ENCODE results near the gene HJV. TPM values are rescaled to one million over a fixed set of nuclear protein-coding genes. Genes with fewer than 3 reads are reported as not detected.

HJV gene
- total and polyA plus RNA-seq, 5 donors from 2014 or later = not detected

GRCh38 chr1:145988773-145989172, 32.8 kb downstream of the HJV start:
- DNase-seq (peak in 1 of 3 donors; percentile 45), ATAC-seq (ENCODE audit: low read depth in 2 of 2) (peak; percentile 53 to 55)
- Mint-ChIP-seq H3K27me3 (no peaks in the 10 kb centered on the region), H3K4me1 (peaks cover 22 to 81% (median 67%) of the 10 kb centered on the region in 4 donors), H3K27ac (peak overlapping the region; percentile 13 to 85 (median 83)), H3K36me3 (peaks cover 22% of the 10 kb centered on the region), H3K9me3 (peaks cover 0 to 2% (median 0%) of the 10 kb centered on the region in 7 donors), H3K4me3 (peak overlapping the region; percentile 1 to 90 (median 24))
- H3K9me3 ChIP-seq (ENCODE audit: control insufficient read depth in 2 of 2, low read length in 2 of 2) = no peaks in the 10 kb centered on the region
- H3K36me3 ChIP-seq (ENCODE audit: control insufficient read depth, insufficient read depth, low read length) = peaks cover 20% of the 10 kb centered on the region
- H3K27me3 ChIP-seq (ENCODE audit: control insufficient read depth, insufficient read depth, low read length) = no peaks in the 10 kb centered on the region
- peaks cover 60% of the 10 kb centered on the region for H3K4me1 ChIP-seq (ENCODE audit: control insufficient read depth, insufficient read depth, low read length, poor library complexity, severe bottlenecking)
- peak overlapping the region; percentile 45 for H3K27ac ChIP-seq (ENCODE audit: insufficient read depth, low read length, poor library complexity, severe bottlenecking)
- H3K4me3 ChIP-seq (ENCODE audit: low read depth, low read length) = peak overlapping the region; percentile 30

- Histone ChIP-seq H3K27me3 (ENCODE audit: control insufficient read depth, insufficient read depth, low read length) (no peaks in the 10 kb centered on the region), H3K9me3 (ENCODE audit: control insufficient read depth in 2 of 2, low read length in 2 of 2) (no peaks in the 10 kb centered on the region), H3K4me1 (ENCODE audit: control insufficient read depth, insufficient read depth, low read length, poor library complexity, severe bottlenecking) (peaks cover 60% of the 10 kb centered on the region), H3K36me3 (ENCODE audit: control insufficient read depth, insufficient read depth, low read length) (peaks cover 12% of the 10 kb centered on the region), H3K4me3 (ENCODE audit: low read depth, low read length) (no peak overlapping the region), H3K27ac (ENCODE audit: insufficient read depth, low read length, poor library complexity, severe bottlenecking) (peak overlapping the region; percentile 44)
- no peak for ATAC-seq (ENCODE audit: low read depth in 2 of 2)
- Mint-ChIP-seq H3K36me3 (peaks cover 13% of the 10 kb centered on the region), H3K4me1 (peaks cover 27 to 82% (median 67%) of the 10 kb centered on the region in 4 donors), H3K27me3 (no peaks in the 10 kb centered on the region), H3K4me3 (peak overlapping the region in 3 of 4 donors; percentile 34 to 90 (median 41)), H3K27ac (peak overlapping the region in 2 of 3 donors; percentile 28 to 85), H3K9me3 (peaks cover 0 to 2% (median 0%) of the 10 kb centered on the region in 7 donors)
- DNase-seq = no peak
These were observed 33.6 kb downstream of the HJV start for GRCh38 chr1:145987926-145988325.

- Mint-ChIP-seq H3K4me1 (peaks cover 24 to 69% (median 60%) of the 10 kb centered on the region in 4 donors), H3K4me3 (peak overlapping the region in 1 of 4 donors; percentile 87), H3K27me3 (no peaks in the 10 kb centered on the region), H3K9me3 (peaks cover 0 to 1% (median 0%) of the 10 kb centered on the region in 7 donors), H3K27ac (peak overlapping the region in 2 of 3 donors; percentile 88 to 91), H3K36me3 (peaks cover under 1% of the 10 kb centered on the region)
- no peak for ATAC-seq (ENCODE audit: low read depth in 2 of 2)
- peaks cover 60% of the 10 kb centered on the region for H3K4me1 ChIP-seq (ENCODE audit: control insufficient read depth, insufficient read depth, low read length, poor library complexity, severe bottlenecking)
- H3K36me3 ChIP-seq (ENCODE audit: control insufficient read depth, insufficient read depth, low read length) = no peaks in the 10 kb centered on the region
- no peak overlapping the region for H3K4me3 ChIP-seq (ENCODE audit: low read depth, low read length)
- no peaks in the 10 kb centered on the region for H3K9me3 ChIP-seq (ENCODE audit: control insufficient read depth in 2 of 2, low read length in 2 of 2)
- no peaks in the 10 kb centered on the region for H3K27me3 ChIP-seq (ENCODE audit: control insufficient read depth, insufficient read depth, low read length)
- H3K27ac ChIP-seq (ENCODE audit: insufficient read depth, low read length, poor library complexity, severe bottlenecking) = peak overlapping the region; percentile 9
- DNase-seq = no peak
These were observed 35.0 kb downstream of the HJV start for GRCh38 chr1:145986551-145986950.

GRCh38 chr1:145985502-145986439, 35.8 kb downstream of the HJV start:
- no peaks in the 10 kb centered on the region for H3K36me3 ChIP-seq (ENCODE audit: control insufficient read depth, insufficient read depth, low read length)
- DNase-seq (no peak), ATAC-seq (ENCODE audit: low read depth in 2 of 2) (no peak)
- no peaks in the 10 kb centered on the region for H3K9me3 ChIP-seq (ENCODE audit: control insufficient read depth in 2 of 2, low read length in 2 of 2)
- no peaks in the 10 kb centered on the region for H3K27me3 ChIP-seq (ENCODE audit: control insufficient read depth, insufficient read depth, low read length)
- H3K27ac ChIP-seq (ENCODE audit: insufficient read depth, low read length, poor library complexity, severe bottlenecking) = peak overlapping the region; percentile 95
- H3K4me3 ChIP-seq (ENCODE audit: low read depth, low read length) = peak overlapping the region; percentile 65
- Mint-ChIP-seq H3K27me3 (no peaks in the 10 kb centered on the region), H3K4me1 (peaks cover 20 to 61% (median 55%) of the 10 kb centered on the region in 4 donors), H3K36me3 (no peaks in the 10 kb centered on the region), H3K4me3 (peak overlapping the region; percentile 57 to 87 (median 82)), H3K9me3 (peaks cover 0 to under 1% (median 0%) of the 10 kb centered on the region in 7 donors), H3K27ac (peak overlapping the region; percentile 91 to 97 (median 91))
- H3K4me1 ChIP-seq (ENCODE audit: control insufficient read depth, insufficient read depth, low read length, poor library complexity, severe bottlenecking) = peaks cover 60% of the 10 kb centered on the region

- Histone ChIP-seq H3K36me3 (ENCODE audit: control insufficient read depth, insufficient read depth, low read length) (no peaks in the 10 kb centered on the region), H3K27ac (ENCODE audit: insufficient read depth, low read length, poor library complexity, severe bottlenecking) (peak overlapping the region; percentile 95), H3K4me1 (ENCODE audit: control insufficient read depth, insufficient read depth, low read length, poor library complexity, severe bottlenecking) (peaks cover 67% of the 10 kb centered on the region), H3K27me3 (ENCODE audit: control insufficient read depth, insufficient read depth, low read length) (no peaks in the 10 kb centered on the region), H3K9me3 (ENCODE audit: control insufficient read depth in 2 of 2, low read length in 2 of 2) (no peaks in the 10 kb centered on the region), H3K4me3 (ENCODE audit: low read depth, low read length) (peak overlapping the region; percentile 65)
- H3K27ac Mint-ChIP-seq = peak overlapping the region; percentile 91 to 97 (median 91)
- DNase-seq (no peak), ATAC-seq (ENCODE audit: low read depth in 2 of 2) (no peak)
- H3K9me3 Mint-ChIP-seq = no peaks in the 10 kb centered on the region
- H3K27me3 Mint-ChIP-seq = no peaks in the 10 kb centered on the region
- H3K4me3 Mint-ChIP-seq = peak overlapping the region in 3 of 4 donors; percentile 69 to 87 (median 85)
- H3K36me3 Mint-ChIP-seq = no peaks in the 10 kb centered on the region
- peaks cover 20 to 56% (median 51%) of the 10 kb centered on the region in 4 donors for H3K4me1 Mint-ChIP-seq
These were observed 36.4 kb downstream of the HJV start for GRCh38 chr1:145985129-145985501.

- ATAC-seq (ENCODE audit: low read depth in 2 of 2) = peak; percentile 56 to 60
- H3K27ac ChIP-seq (ENCODE audit: insufficient read depth, low read length, poor library complexity, severe bottlenecking) = peak overlapping the region; percentile 95
- DNase-seq = peak in 2 of 3 donors; percentile 58 to 76
- H3K36me3 ChIP-seq (ENCODE audit: control insufficient read depth, insufficient read depth, low read length) = no peaks in the 10 kb centered on the region
- Mint-ChIP-seq H3K36me3 (no peaks in the 10 kb centered on the region), H3K27me3 (no peaks in the 10 kb centered on the region), H3K4me1 (peaks cover 20 to 56% (median 46%) of the 10 kb centered on the region in 4 donors), H3K4me3 (peak overlapping the region; percentile 69 to 87 (median 84)), H3K9me3 (no peaks in the 10 kb centered on the region), H3K27ac (peak overlapping the region; percentile 91 to 97 (median 91))
- no peaks in the 10 kb centered on the region for H3K27me3 ChIP-seq (ENCODE audit: control insufficient read depth, insufficient read depth, low read length)
- peak overlapping the region; percentile 65 for H3K4me3 ChIP-seq (ENCODE audit: low read depth, low read length)
- H3K4me1 ChIP-seq (ENCODE audit: control insufficient read depth, insufficient read depth, low read length, poor library complexity, severe bottlenecking) = peaks cover 76% of the 10 kb centered on the region
- H3K9me3 ChIP-seq (ENCODE audit: control insufficient read depth in 2 of 2, low read length in 2 of 2) = no peaks in the 10 kb centered on the region
These were observed 37.3 kb downstream of the HJV start for GRCh38 chr1:145983960-145984830.

- Histone ChIP-seq H3K9me3 (ENCODE audit: control insufficient read depth in 2 of 2, low read length in 2 of 2) (no peaks in the 10 kb centered on the region), H3K4me3 (ENCODE audit: low read depth, low read length) (peak overlapping the region; percentile 58), H3K36me3 (ENCODE audit: control insufficient read depth, insufficient read depth, low read length) (no peaks in the 10 kb centered on the region), H3K4me1 (ENCODE audit: control insufficient read depth, insufficient read depth, low read length, poor library complexity, severe bottlenecking) (peaks cover 85% of the 10 kb centered on the region), H3K27ac (ENCODE audit: insufficient read depth, low read length, poor library complexity, severe bottlenecking) (peak overlapping the region; percentile 95), H3K27me3 (ENCODE audit: control insufficient read depth, insufficient read depth, low read length) (no peaks in the 10 kb centered on the region)
- Mint-ChIP-seq H3K4me1 (peaks cover 15 to 51% (median 37%) of the 10 kb centered on the region in 4 donors), H3K36me3 (no peaks in the 10 kb centered on the region), H3K27ac (peak overlapping the region in 2 of 3 donors; percentile 0 to 96), H3K27me3 (no peaks in the 10 kb centered on the region), H3K9me3 (no peaks in the 10 kb centered on the region), H3K4me3 (peak overlapping the region; percentile 5 to 87 (median 55))
- DNase-seq = no peak
- ATAC-seq (ENCODE audit: low read depth in 2 of 2) = no peak
These were observed 38.3 kb downstream of the HJV start for GRCh38 chr1:145983206-145983675.

Data from CD4-positive, CD25-positive, alpha-beta regulatory T cell (primary cell).